LNCaP clone FGC (cell line): ENCODE results near the gene BGLAP.

ENCODE experiments used
- DNase-seq: peaks from one replicate; pipeline ENCODE4 v3.0.0-alpha.2; 2011; ENCODE audit warnings: low read depth
- H3K4me3 ChIP-seq: 2 replicates; pipeline ENCODE4 v1.5.1; 2011; ENCODE audit warnings: mild to moderate bottlenecking, low read depth, low read length, control low read depth
- TF ChIP-seq, protein P1 (sequence below): IDR thresholded peaks from 2 replicates; pipeline ENCODE4 v1.5.1; 2012; ENCODE audit warnings: mild to moderate bottlenecking; ENCODE audit not compliant: control insufficient read depth, insufficient read depth; ENCODE audit errors: extremely low read depth

The BGLAP gene

DNA sequence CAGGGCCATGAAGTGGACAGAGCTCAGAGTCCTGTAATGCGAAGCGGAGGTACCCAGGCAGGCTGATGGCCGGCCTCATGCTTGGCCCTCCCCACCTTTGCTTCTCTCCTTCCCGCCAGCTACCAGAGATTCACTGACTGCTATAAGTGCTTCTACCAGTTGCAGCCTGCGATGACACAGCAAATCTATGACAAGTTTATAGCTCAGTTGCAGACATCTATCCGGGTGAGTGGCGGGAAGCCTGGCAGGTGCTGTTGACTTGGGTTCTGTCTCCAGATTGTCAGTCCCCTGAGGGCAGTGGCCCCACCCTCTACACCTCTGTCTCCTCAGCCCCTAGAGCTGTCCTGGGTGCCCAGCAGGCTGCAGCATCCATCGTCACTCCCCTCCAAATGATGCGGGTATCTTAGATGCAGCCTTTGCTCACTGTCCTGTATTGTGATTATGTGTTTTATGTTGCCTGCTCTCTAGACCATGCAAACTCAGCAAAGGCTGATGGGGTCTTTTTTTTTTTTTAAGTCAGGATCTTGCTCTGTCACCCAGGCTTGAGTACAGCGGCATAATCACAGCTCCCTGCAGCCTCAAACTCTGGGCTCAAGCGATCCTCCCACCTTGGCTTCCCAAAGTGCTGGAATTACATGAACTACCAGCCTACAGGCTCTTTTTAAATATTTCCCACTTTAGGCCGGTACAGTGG is 9.6 kb upstream of the BGLAP start:
- TF ChIP-seq, protein P1, sequence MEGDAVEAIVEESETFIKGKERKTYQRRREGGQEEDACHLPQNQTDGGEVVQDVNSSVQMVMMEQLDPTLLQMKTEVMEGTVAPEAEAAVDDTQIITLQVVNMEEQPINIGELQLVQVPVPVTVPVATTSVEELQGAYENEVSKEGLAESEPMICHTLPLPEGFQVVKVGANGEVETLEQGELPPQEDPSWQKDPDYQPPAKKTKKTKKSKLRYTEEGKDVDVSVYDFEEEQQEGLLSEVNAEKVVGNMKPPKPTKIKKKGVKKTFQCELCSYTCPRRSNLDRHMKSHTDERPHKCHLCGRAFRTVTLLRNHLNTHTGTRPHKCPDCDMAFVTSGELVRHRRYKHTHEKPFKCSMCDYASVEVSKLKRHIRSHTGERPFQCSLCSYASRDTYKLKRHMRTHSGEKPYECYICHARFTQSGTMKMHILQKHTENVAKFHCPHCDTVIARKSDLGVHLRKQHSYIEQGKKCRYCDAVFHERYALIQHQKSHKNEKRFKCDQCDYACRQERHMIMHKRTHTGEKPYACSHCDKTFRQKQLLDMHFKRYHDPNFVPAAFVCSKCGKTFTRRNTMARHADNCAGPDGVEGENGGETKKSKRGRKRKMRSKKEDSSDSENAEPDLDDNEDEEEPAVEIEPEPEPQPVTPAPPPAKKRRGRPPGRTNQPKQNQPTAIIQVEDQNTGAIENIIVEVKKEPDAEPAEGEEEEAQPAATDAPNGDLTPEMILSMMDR: no peak
- DNase-seq: no peak
- no peak overlapping the region for H3K4me3 ChIP-seq

- DNase-seq: no peak
- TF ChIP-seq, protein P1: no peak
- H3K4me3 ChIP-seq: no peak overlapping the region
These were observed 8.4 kb upstream of the BGLAP start for GRCh38 chr1:156233426-156234127.

- no peak for DNase-seq
- TF ChIP-seq, protein P1: no peak
These were observed 5.8 kb upstream of the BGLAP start for GRCh38 chr1:156236164-156236563.

GRCh38 chr1:156238248-156238647 is 3.7 kb upstream of the BGLAP start:
- TF ChIP-seq, protein P1: no peak
- no peak for DNase-seq
- H3K4me3 ChIP-seq: no peak overlapping the region

More at GRCh38 chr1:156236164-156236563, 5.8 kb upstream of the BGLAP start:
- no peak overlapping the region for H3K4me3 ChIP-seq

DNA sequence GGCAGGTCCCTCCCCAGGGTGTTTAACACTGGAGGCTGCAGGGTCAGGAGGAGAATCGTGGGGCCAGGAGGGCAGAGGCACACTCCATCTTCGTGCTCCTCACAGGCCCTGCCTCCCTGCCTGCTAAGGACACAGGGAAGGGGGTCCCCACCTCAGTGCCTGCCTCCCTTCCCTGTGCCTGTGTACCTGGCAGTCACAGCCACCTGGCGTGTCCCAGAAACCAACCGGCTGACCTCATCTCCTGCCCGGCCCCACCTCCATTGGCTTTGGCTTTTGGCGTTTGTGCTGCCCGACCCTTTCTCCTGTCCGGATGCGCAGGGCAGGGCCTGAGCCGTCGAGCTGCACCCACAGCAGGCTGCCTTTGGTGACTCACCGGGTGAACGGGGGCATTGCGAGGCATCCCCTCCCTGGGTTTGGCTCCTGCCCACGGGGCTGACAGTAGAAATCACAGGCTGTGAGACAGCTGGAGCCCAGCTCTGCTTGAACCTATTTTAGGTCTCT is 623 bp upstream of the BGLAP start:
- TF ChIP-seq, protein P1: no peak
- H3K4me3 ChIP-seq: no peak overlapping the region
- no peak for DNase-seq

DNA sequence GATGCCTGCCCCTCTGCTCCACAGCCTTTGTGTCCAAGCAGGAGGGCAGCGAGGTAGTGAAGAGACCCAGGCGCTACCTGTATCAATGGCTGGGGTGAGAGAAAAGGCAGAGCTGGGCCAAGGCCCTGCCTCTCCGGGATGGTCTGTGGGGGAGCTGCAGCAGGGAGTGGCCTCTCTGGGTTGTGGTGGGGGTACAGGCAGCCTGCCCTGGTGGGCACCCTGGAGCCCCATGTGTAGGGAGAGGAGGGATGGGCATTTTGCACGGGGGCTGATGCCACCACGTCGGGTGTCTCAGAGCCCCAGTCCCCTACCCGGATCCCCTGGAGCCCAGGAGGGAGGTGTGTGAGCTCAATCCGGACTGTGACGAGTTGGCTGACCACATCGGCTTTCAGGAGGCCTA is 754 bp downstream of the BGLAP start:
- TF ChIP-seq, protein P1: no peak
- no peak overlapping the region for H3K4me3 ChIP-seq
- DNase-seq: no peak

- TF ChIP-seq, protein P1: no peak
- no peak for DNase-seq
- H3K4me3 ChIP-seq: no peak overlapping the region
These were observed 2.1 kb downstream of the BGLAP start for GRCh38 chr1:156244126-156244525.
